HG02973 (cell line): Measurements from ENCODE around the gene SGF29.
"Not testable (repeated sequence)": the region's sequence is repeated elsewhere in the genome, so short reads cannot be mapped to it uniquely, and the experiment has no call there.

Experiments
- ATAC-seq: cut with Tn5 transposase; IDR thresholded peaks from one replicate; pipeline ENCODE4 v1.9.1; 2021; ENCODE audit warnings: moderate library complexity; ENCODE audit not compliant: unreplicated experiment

Gene SGF29

GRCh38 chr16:28609631-28610594, 56.2 kb downstream of the SGF29 start, which contains the start of gene SULT1A1:
Gene SULT1A1 (minus strand): TSS chr16:28610044. CDS start chr16:28608855, 1,189 bp downstream.
- ATAC-seq = no peak

- ATAC-seq = no peak
These were observed 57.0 kb downstream of the SGF29 start for GRCh38 chr16:28610595-28611191.

GRCh38 chr16:28612359-28613280, 58.9 kb downstream of the SGF29 start:
- not testable (repeated sequence) for ATAC-seq

GRCh38 chr16:28613912-28614311, 60.2 kb downstream of the SGF29 start:
- not testable (repeated sequence) for ATAC-seq

GRCh38 chr16:28614561-28614960, 60.8 kb downstream of the SGF29 start:
- not testable (repeated sequence) for ATAC-seq

GRCh38 chr16:28615486-28616223, 61.9 kb downstream of the SGF29 start:
- ATAC-seq = not testable (repeated sequence)

GRCh38 chr16:28616224-28616577, 62.5 kb downstream of the SGF29 start:
- not testable (repeated sequence) for ATAC-seq

GRCh38 chr16:28616636-28617035, 62.9 kb downstream of the SGF29 start:
- ATAC-seq = no peak

- no peak for ATAC-seq
These were observed 64.2 kb downstream of the SGF29 start for GRCh38 chr16:28617874-28618273.

- ATAC-seq = not testable (repeated sequence)
These were observed 66.6 kb downstream of the SGF29 start for GRCh38 chr16:28620316-28620715.

- no peak for ATAC-seq
These were observed 67.9 kb downstream of the SGF29 start for GRCh38 chr16:28621481-28622155.

GRCh38 chr16:28622532-28623171, 68.9 kb downstream of the SGF29 start:
- ATAC-seq = not testable (repeated sequence)

- no peak for ATAC-seq
These were observed 69.5 kb downstream of the SGF29 start for GRCh38 chr16:28623172-28623711.

GRCh38 chr16:28630905-28631304, 77.2 kb downstream of the SGF29 start:
- ATAC-seq = not testable (repeated sequence)

- not testable (repeated sequence) for ATAC-seq
These were observed 82.5 kb downstream of the SGF29 start for GRCh38 chr16:28636093-28636823.

- not testable (repeated sequence) for ATAC-seq
These were observed 84.0 kb downstream of the SGF29 start, which contains the start of gene NPIPB8 for GRCh38 chr16:28637765-28638164. Gene NPIPB8 (plus strand): TSS chr16:28638065. CDS start chr16:28638361, 296 bp downstream.

GRCh38 chr16:28638359-28638758, 84.6 kb downstream of the SGF29 start:
- ATAC-seq = not testable (repeated sequence)

- ATAC-seq = not testable (repeated sequence)
These were observed 86.2 kb downstream of the SGF29 start for GRCh38 chr16:28639959-28640358.
